Body of pancreas (tissue), 4 donors: ENCODE measurements around the gene MERTK. TPM values are rescaled to one million over a fixed set of nuclear protein-coding genes. Genes with fewer than 3 reads are reported as not detected.

Experiments
- ATAC-seq: fragments of 150-250 bp; one replicate; pipeline ENCODE4 v1.9.1; 2016
- DNase-seq, 4 donors: peaks; one replicate each; pipeline ENCODE4 v3.0.0-alpha.2; 2019
- H3K27ac ChIP-seq, 4 donors: fragments of 200-600 bp; sonication (generic); 1 replicate in 3 of 4; 2 replicates in 1 of 4; pipeline versions ENCODE4 v1.5.1 to v1.6.1; 2016 to 2019; ENCODE audit warnings: mild to moderate bottlenecking in 1 of 4, mixed read lengths in 1 of 4, moderate library complexity in 1 of 4
- H3K27me3 ChIP-seq, 2 donors: fragments of 200-600 bp; sonication (generic); one replicate each; pipeline ENCODE4 v1.6.0; 2016; ENCODE audit warnings: mild to moderate bottlenecking in 1 of 2
- H3K36me3 ChIP-seq, 2 donors: fragments of 200-600 bp; sonication (generic); replicated peaks in 1 of 2; 2 replicates each; pipeline ENCODE4 v1.5.1; 2016; ENCODE audit warnings: low read depth in 2 of 2; ENCODE audit not compliant: insufficient read depth in 1 of 2
- H3K4me1 ChIP-seq: fragments of 200-600 bp; sonication (generic); one replicate; pipeline ENCODE4 v1.6.0; 2016
- H3K4me3 ChIP-seq, 2 donors: fragments of 200-600 bp; sonication (generic); 1 replicate in 1 of 2; 2 replicates in 1 of 2; pipeline ENCODE4 v1.5.1; 2016 to 2019
- H3K9me3 ChIP-seq, 3 donors: fragments of 200-600 bp; sonication (generic); 1 replicate in 2 of 3; 2 replicates in 1 of 3; pipeline ENCODE4 v1.5.1; 2016
- CTCF ChIP-seq, 7 experiments: fragments of 450-650 bp in 4 of 7; fragments of 200-600 bp in 3 of 7; sonication (generic) in 3 of 7; IDR thresholded peaks; one replicate each; pipeline ENCODE4 v1.5.1; 2016 to 2019; ENCODE audit warnings: antibody characterized with exemption in 7 of 7
- POLR2A ChIP-seq, 3 donors: fragments of 450-650 bp; IDR thresholded peaks; one replicate each; pipeline ENCODE4 v1.6.1; 2016; ENCODE audit warnings: antibody characterized with exemption in 3 of 3, mild to moderate bottlenecking in 2 of 3
- WGBS, 2 donors: methylation state at CpG; one replicate each; pipeline ENCODE4 v1.1.5; 2017; 5-methylcytosine and 5-hydroxymethylcytosine counted together
- intact Hi-C: fragments of 100-400 bp; cut with DNase I; formaldehyde crosslinking; loops from one replicate; pipeline ENCODE4 v1.15.1; 2023
- total RNA-seq, 2 donors: library from RNA; depleted of rRNA; stranded (reverse); fragments of >200 nt; gene quantifications; one replicate each; pipeline ENCODE4 v1.1.0, GENCODE V29; 2016

MERTK gene
- total RNA-seq, 2 donors from 2014 or later = 7.9 to 9.6 TPM

GRCh38 chr2:112019569-112019982 lies 121.2 kb downstream of the MERTK start:
- ATAC-seq (no peak), DNase-seq (no peak)
- TF ChIP-seq CTCF (IDR thresholded peaks at IDR 0.05) (no peak), POLR2A (IDR thresholded peaks at IDR 0.05) (no peak)
- Histone ChIP-seq H3K4me3 (no peak overlapping the region), H3K36me3 (no peaks in the 10 kb centered on the region), H3K9me3 (no peaks in the 10 kb centered on the region), H3K4me1 (no peaks in the 10 kb centered on the region), H3K27me3 (no peaks in the 10 kb centered on the region), H3K27ac (no peak overlapping the region)
- 75 to 80% methylated on average over 4 of the region's 4 CpGs for WGBS, 2 donors
- intact Hi-C loops = no loop called here

GRCh38 chr2:112020561-112020960 lies 122.2 kb downstream of the MERTK start:
- Histone ChIP-seq H3K9me3 (no peaks in the 10 kb centered on the region), H3K4me3 (no peak overlapping the region), H3K27me3 (no peaks in the 10 kb centered on the region), H3K27ac (no peak overlapping the region), H3K36me3 (no peaks in the 10 kb centered on the region), H3K4me1 (no peaks in the 10 kb centered on the region)
- DNase-seq (no peak), ATAC-seq (no peak)
- WGBS, 2 donors = 64% methylated on average over 3 of the region's 3 CpGs; no CpG with 5 or more reads in 1 of the 2 donors
- TF ChIP-seq CTCF (IDR thresholded peaks at IDR 0.05) = no peak
- TF ChIP-seq POLR2A (IDR thresholded peaks at IDR 0.05) = no peak
- intact Hi-C loops = no loop called here

GRCh38 chr2:112021290-112021689 lies 122.9 kb downstream of the MERTK start:
- intact Hi-C loops = no loop called here
- H3K9me3 ChIP-seq = no peaks in the 10 kb centered on the region
- H3K36me3 ChIP-seq = no peaks in the 10 kb centered on the region
- H3K27me3 ChIP-seq = no peaks in the 10 kb centered on the region
- ATAC-seq (no peak), DNase-seq (no peak)
- WGBS, 2 donors = 94% methylated on average over 10 of the region's 10 CpGs
- TF ChIP-seq CTCF (IDR thresholded peaks at IDR 0.05) (no peak), POLR2A (IDR thresholded peaks at IDR 0.05) (no peak)
- H3K4me1 ChIP-seq = no peaks in the 10 kb centered on the region
- H3K4me3 ChIP-seq = no peak overlapping the region
- H3K27ac ChIP-seq = no peak overlapping the region

GRCh38 chr2:112021781-112022231 lies 123.4 kb downstream of the MERTK start:
- WGBS, 2 donors = 85 to 94% methylated on average over 8 of the region's 8 CpGs
- DNase-seq = no peak
- H3K9me3 ChIP-seq = no peaks in the 10 kb centered on the region
- TF ChIP-seq POLR2A (IDR thresholded peaks at IDR 0.05) (no peak), CTCF (IDR thresholded peaks at IDR 0.05) (no peak)
- no peak overlapping the region for H3K27ac ChIP-seq
- no peaks in the 10 kb centered on the region for H3K36me3 ChIP-seq
- intact Hi-C loops = no loop called here
- H3K27me3 ChIP-seq = no peaks in the 10 kb centered on the region
- no peak overlapping the region for H3K4me3 ChIP-seq
- H3K4me1 ChIP-seq = no peaks in the 10 kb centered on the region
- ATAC-seq = no peak

GRCh38 chr2:112023707-112024106 lies 125.3 kb downstream of the MERTK start:
- intact Hi-C loops = no loop called here
- TF ChIP-seq POLR2A (IDR thresholded peaks at IDR 0.05) (no peak), CTCF (IDR thresholded peaks at IDR 0.05) (no peak)
- Histone ChIP-seq H3K9me3 (no peaks in the 10 kb centered on the region), H3K36me3 (no peaks in the 10 kb centered on the region), H3K27me3 (no peaks in the 10 kb centered on the region), H3K4me3 (no peak overlapping the region), H3K27ac (no peak overlapping the region), H3K4me1 (no peaks in the 10 kb centered on the region)
- DNase-seq (no peak), ATAC-seq (no peak)
- 93 to 94% methylated on average over 5 of the region's 5 CpGs for WGBS, 2 donors
